K562 (cell line): ENCODE measurements around the gene EXOC3L2.

ENCODE experiments used
- DNMT1 ChIP-seq: fragments of 450-650 bp; IDR thresholded peaks from 2 replicates; pipeline ENCODE4 v1.6.1; 2016; ENCODE audit warnings: antibody characterized with exemption, mild to moderate bottlenecking
- HDAC6 ChIP-seq: IDR thresholded peaks from 2 replicates; pipeline ENCODE4 v1.6.1; 2012; ENCODE audit warnings: low read depth, mild to moderate bottlenecking, control low read depth, inconsistent platforms, low read length, moderate library complexity
- JUN ChIP-seq, 2 experiments: sonication (generic) in 1 of 2; formaldehyde crosslinking in 1 of 2; IDR thresholded peaks; 2 replicates each; pipeline versions ENCODE4 v1.6.1 to v1.8.0; 2012 to 2022; ENCODE audit warnings: borderline replicate concordance in 2 of 2, mild to moderate bottlenecking in 2 of 2, improper control_type of control experiment in 1 of 2, low read depth in 1 of 2, low read length in 1 of 2, missing genetic modification reagents in 1 of 2
- POLR2A ChIP-seq: fragments of 450-650 bp; conservative IDR thresholded peaks from 2 replicates; pipeline ENCODE4 v1.6.1; 2016
- TRIM24 ChIP-seq, 2 experiments: fragments of 450-650 bp; IDR thresholded peaks; 2 replicates each; pipeline ENCODE4 v1.6.1; 2016
- TSHZ1 ChIP-seq: fragments of 250-450 bp; sonication (Bioruptor Pico); IDR thresholded peaks from 2 replicates; pipeline ENCODE4 v1.4.0; 2020; ENCODE audit warnings: mild to moderate bottlenecking, moderate library complexity
- UBTF ChIP-seq, 2 experiments: IDR thresholded peaks; 2 replicates each; pipeline ENCODE4 v1.6.1; 2012; ENCODE audit warnings: improper control_type of control experiment in 2 of 2, low read depth in 2 of 2, low read length in 2 of 2, borderline replicate concordance in 1 of 2
- ZNF274 ChIP-seq: IDR thresholded peaks from 2 replicates; pipeline ENCODE4 v1.6.1; 2011; ENCODE audit warnings: low read depth, mild to moderate bottlenecking, low read length, moderate library complexity, borderline replicate concordance
- ZNF407 ChIP-seq: fragments of 450-650 bp; IDR thresholded peaks from 2 replicates; pipeline ENCODE4 v1.6.1; 2016; ENCODE audit warnings: low read depth
- ZNF764 ChIP-seq: fragments of 250-450 bp; sonication (Bioruptor Pico); IDR thresholded peaks from 2 replicates; pipeline ENCODE4 v1.4.0; 2020; ENCODE audit warnings: low read depth, mild to moderate bottlenecking, moderate library complexity
- TF ChIP-seq, protein P1 (sequence below), 3 experiments: IDR thresholded peaks in 2 of 3; conservative IDR thresholded peaks in 1 of 3; 2 replicates each; pipeline ENCODE4 v1.5.1; 2011 to 2012; ENCODE audit warnings: low read length in 3 of 3, mild to moderate bottlenecking in 3 of 3, control low read depth in 2 of 3, improper control_type of control experiment in 1 of 3, inconsistent platforms in 1 of 3, low read depth in 1 of 3, mixed read lengths in 1 of 3, moderate library complexity in 1 of 3; ENCODE audit not compliant: insufficient read depth in 2 of 3

DNA sequence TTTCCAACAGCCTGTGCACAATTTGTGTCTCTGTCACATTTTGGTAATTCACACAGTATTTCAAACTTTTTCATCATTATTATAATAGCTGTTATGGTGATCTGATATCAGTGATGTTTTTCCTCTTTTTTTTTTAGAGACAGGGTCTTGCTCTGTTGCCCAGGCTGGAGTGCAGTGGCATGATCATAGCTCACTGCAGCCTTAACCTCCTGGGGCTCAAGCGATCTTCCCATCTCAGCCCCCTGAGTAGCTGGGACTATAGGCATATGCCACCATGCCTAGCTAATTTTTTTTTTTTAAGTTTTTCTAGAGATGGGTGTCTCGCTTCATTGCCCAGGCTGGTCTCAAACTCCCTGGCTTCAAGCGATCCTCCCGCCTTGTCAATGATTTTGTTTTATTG lies 11.6 kb upstream of the EXOC3L2 start:
- TF ChIP-seq ZNF764 (CRISPR knock-in tag) (no peak), HDAC6 (no peak), ZNF407 (no peak), POLR2A (no peak), TRIM24 (IDR thresholded peaks at IDR 0.05) (no peak), JUN (IDR thresholded peaks at IDR 0.05; ENCODE audit: borderline replicate concordance, low read depth, low read length) (no peak), JUN (CRISPR knock-in tag; IDR thresholded peaks at IDR 0.05; ENCODE audit: borderline replicate concordance) (no peak), UBTF (IDR thresholded peaks at IDR 0.05; ENCODE audit: borderline replicate concordance in 1 of 2, low read depth in 2 of 2, low read length in 2 of 2) (no peak), DNMT1 (no peak), ZNF274 (no peak), TSHZ1 (CRISPR knock-in tag) (no peak)
- TF ChIP-seq, protein P1, sequence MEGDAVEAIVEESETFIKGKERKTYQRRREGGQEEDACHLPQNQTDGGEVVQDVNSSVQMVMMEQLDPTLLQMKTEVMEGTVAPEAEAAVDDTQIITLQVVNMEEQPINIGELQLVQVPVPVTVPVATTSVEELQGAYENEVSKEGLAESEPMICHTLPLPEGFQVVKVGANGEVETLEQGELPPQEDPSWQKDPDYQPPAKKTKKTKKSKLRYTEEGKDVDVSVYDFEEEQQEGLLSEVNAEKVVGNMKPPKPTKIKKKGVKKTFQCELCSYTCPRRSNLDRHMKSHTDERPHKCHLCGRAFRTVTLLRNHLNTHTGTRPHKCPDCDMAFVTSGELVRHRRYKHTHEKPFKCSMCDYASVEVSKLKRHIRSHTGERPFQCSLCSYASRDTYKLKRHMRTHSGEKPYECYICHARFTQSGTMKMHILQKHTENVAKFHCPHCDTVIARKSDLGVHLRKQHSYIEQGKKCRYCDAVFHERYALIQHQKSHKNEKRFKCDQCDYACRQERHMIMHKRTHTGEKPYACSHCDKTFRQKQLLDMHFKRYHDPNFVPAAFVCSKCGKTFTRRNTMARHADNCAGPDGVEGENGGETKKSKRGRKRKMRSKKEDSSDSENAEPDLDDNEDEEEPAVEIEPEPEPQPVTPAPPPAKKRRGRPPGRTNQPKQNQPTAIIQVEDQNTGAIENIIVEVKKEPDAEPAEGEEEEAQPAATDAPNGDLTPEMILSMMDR (IDR thresholded peaks at IDR 0.05 in 2 of 3, conservative IDR thresholded peaks at IDR 0.05 in 1 of 3; ENCODE audit: insufficient read depth in 2 of 3, low read depth in 1 of 3, low read length in 3 of 3) = no peak
